ENCODE data around the gene CHMP5. TPM values are rescaled to one million over a fixed set of nuclear protein-coding genes. Genes with fewer than 3 reads are reported as not detected.

The CHMP5 gene
- total RNA-seq, 1 donor from 2014 or later, result 51.5 TPM

GRCh38 chr9:33265211-33265865 lies 489 bp downstream of the CHMP5 start:
- intact Hi-C loops (cut with DNase I), result no loop called here
- DNase-seq (ENCODE audit: missing footprints), result no peak
- no peak for ATAC-seq

GRCh38 chr9:33267151-33267767 lies 2.4 kb downstream of the CHMP5 start:
- no peak for ATAC-seq
- intact Hi-C loops (cut with DNase I), result no loop called here
- DNase-seq (ENCODE audit: missing footprints), result no peak

GRCh38 chr9:33270146-33270545 lies 5.3 kb downstream of the CHMP5 start:
- DNase-seq (ENCODE audit: missing footprints) (no peak), ATAC-seq (no peak)
- intact Hi-C loops (cut with DNase I), result no loop called here

GRCh38 chr9:33272061-33272460 lies 7.2 kb downstream of the CHMP5 start:
- ATAC-seq (no peak), DNase-seq (ENCODE audit: missing footprints) (no peak)
- intact Hi-C loops (cut with DNase I), result no loop called here

- intact Hi-C loops (cut with DNase I), result no loop called here
- no peak for DNase-seq (ENCODE audit: missing footprints)
- ATAC-seq, result no peak
These were observed 8.6 kb downstream of the CHMP5 start for GRCh38 chr9:33273266-33273971.

- DNase-seq (ENCODE audit: missing footprints) (no peak), ATAC-seq (no peak)
- intact Hi-C loops (cut with DNase I), result no loop called here
These were observed 9.1 kb downstream of the CHMP5 start for GRCh38 chr9:33273972-33274328.

GRCh38 chr9:33277484-33277883 lies 12.6 kb downstream of the CHMP5 start:
- ATAC-seq (no peak), DNase-seq (ENCODE audit: missing footprints) (no peak)
- intact Hi-C loops (cut with DNase I), result no loop called here

GRCh38 chr9:33285502-33285901 lies 20.7 kb downstream of the CHMP5 start:
- no peak for DNase-seq (ENCODE audit: missing footprints)
- no peak for ATAC-seq

GRCh38 chr9:33287087-33287490 lies 22.2 kb downstream of the CHMP5 start:
- intact Hi-C loops (cut with DNase I), result loop anchor here (1.0 to 10.0 kb wide), 2 partner anchors 128 to 438 kb away; no protein-coding TSS in a partner anchor
- DNase-seq (ENCODE audit: missing footprints), result no peak
- peak; percentile 10 for ATAC-seq

More at GRCh38 chr9:33285502-33285901, 20.7 kb downstream of the CHMP5 start:
- intact Hi-C loops (cut with DNase I), result loop anchor here (10.0 kb wide), 1 partner anchor 439 kb away; no protein-coding TSS in a partner anchor

- DNase-seq (ENCODE audit: missing footprints) (no peak), ATAC-seq (no peak)
- intact Hi-C loops (cut with DNase I), result loop anchor here (10.0 kb wide), 1 partner anchor 437 kb away; no protein-coding TSS in a partner anchor
These were observed 23.4 kb downstream of the CHMP5 start for GRCh38 chr9:33288235-33288634.

- no peak for ATAC-seq
- DNase-seq (ENCODE audit: missing footprints), result no peak
- intact Hi-C loops (cut with DNase I), result loop anchor here (10.0 kb wide), 1 partner anchor 436 kb away; no protein-coding TSS in a partner anchor
These were observed 24.1 kb downstream of the CHMP5 start for GRCh38 chr9:33288828-33289483.

- intact Hi-C loops (cut with DNase I), result loop anchor here (10.0 kb wide), 1 partner anchor 435 kb away; no protein-coding TSS in a partner anchor
- DNase-seq (ENCODE audit: missing footprints) (no peak), ATAC-seq (no peak)
These were observed 24.6 kb downstream of the CHMP5 start for GRCh38 chr9:33289496-33289895.

GRCh38 chr9:33289936-33290246 lies 25.0 kb downstream of the CHMP5 start:
- ATAC-seq, result peak; percentile 51
- intact Hi-C loops (cut with DNase I), result loop anchor here (1.0 to 10.0 kb wide), 4 partner anchors 26 to 435 kb away; partner anchors contain the start of genes BAG1 and NOL6

GRCh38 chr9:33290247-33291030 lies 25.6 kb downstream of the CHMP5 start, which contains the start of gene NFX1:
Gene NFX1 (plus strand): TSS chr9:33290516. CDS start chr9:33290573, 57 bp downstream.
- intact Hi-C loops (cut with DNase I), result loop anchor here (1.0 to 10.0 kb wide), 3 partner anchors 26 to 224 kb away; partner anchors contain the start of genes BAG1 and NOL6
- ATAC-seq, result peak; percentile 96
- DNase-seq (ENCODE audit: missing footprints), result peak; percentile 99

More at GRCh38 chr9:33289936-33290246, 25.0 kb downstream of the CHMP5 start:
- DNase-seq (ENCODE audit: missing footprints), result no peak

GRCh38 chr9:33291031-33291397 lies 26.2 kb downstream of the CHMP5 start:
- ATAC-seq, result no peak
- intact Hi-C loops (cut with DNase I), result loop anchor here (5.0 to 10.0 kb wide), 2 partner anchors 181 to 224 kb away; partner anchors contain the start of gene NOL6
- DNase-seq (ENCODE audit: missing footprints), result no peak

- intact Hi-C loops (cut with DNase I), result loop anchor here (5.0 to 10.0 kb wide), 2 partner anchors 180 to 223 kb away; partner anchors contain the start of gene NOL6
- DNase-seq (ENCODE audit: missing footprints) (no peak), ATAC-seq (no peak)
These were observed 27.1 kb downstream of the CHMP5 start for GRCh38 chr9:33291901-33292300.

- DNase-seq (ENCODE audit: missing footprints), result no peak
- intact Hi-C loops (cut with DNase I), result loop anchor here (5.0 to 10.0 kb wide), 2 partner anchors 179 to 221 kb away; partner anchors contain the start of gene NOL6
These were observed 28.9 kb downstream of the CHMP5 start for GRCh38 chr9:33293782-33294181.

More at GRCh38 chr9:33293782-33294181, 28.9 kb downstream of the CHMP5 start:
- ATAC-seq, result no peak

Data from Right ventricle myocardium inferior (tissue), 1 donor.